Measurements from ENCODE around the gene LRRC2. TPM values are rescaled to one million over a fixed set of nuclear protein-coding genes. Genes with fewer than 3 reads are reported as not detected.

LRRC2 gene
- total and polyA plus RNA-seq, 2 of the 13 experiments (the other 11 are each of a cell fraction or from before 2014, with no cell fraction given), result 0.27 to 0.58 TPM

- no peak overlapping the region for H3K4me3 ChIP-seq (replicated peaks in 1 of 3; ENCODE audit: insufficient read depth in 1 of 3, low read depth in 2 of 3, low read length in 3 of 3)
- POLR2A ChIA-PET, result no interaction called here
- BruUV-seq (replicated peaks), result no TSS peak
These were observed 21.2 kb downstream of the LRRC2 start for GRCh38 chr3:46544771-46545503.

GRCh38 chr3:46542801-46543201 lies 23.3 kb downstream of the LRRC2 start:
- H3K4me2 ChIP-seq (ENCODE audit: low read depth, low read length), result no peak overlapping the region
- POLR2A ChIA-PET, result interaction anchor here (1.2 kb wide), 1 partner anchor 15 kb away, joined by 5 read pairs; no protein-coding TSS in a partner anchor
- H3K9ac ChIP-seq (ENCODE audit: insufficient read depth, low read depth, low read length), result no peak overlapping the region

More at GRCh38 chr3:46544771-46545503, 21.2 kb downstream of the LRRC2 start:
- no peak overlapping the region for H3K9ac ChIP-seq (ENCODE audit: insufficient read depth, low read depth, low read length)
- 63% methylated on average over 6 of the region's 17 CpGs for WGBS (ENCODE audit: low lambda C conversion rate)
- H3K79me2 ChIP-seq (ENCODE audit: insufficient read depth, low read length), result no peaks in the 10 kb centered on the region
- H3K4me1 ChIP-seq (ENCODE audit: insufficient read depth, low read length), result no peaks in the 10 kb centered on the region
- no peaks in the 10 kb centered on the region for H3K27me3 ChIP-seq (ENCODE audit: control insufficient read depth in 1 of 2, insufficient read depth in 2 of 2, low read length in 2 of 2)
- ATAC-seq (no peak), FAIRE-seq (no peak), DNase-seq (ENCODE audit: low spot score) (no peak)
- no peak overlapping the region for H3K27ac ChIP-seq (ENCODE audit: extremely low read length, insufficient read depth, low read length)
- CTCF ChIA-PET (ENCODE audit: low intra/inter-chr PET ratio, low total read pairs), result no interaction called here
- H3K36me3 ChIP-seq (replicated peaks in 1 of 2; ENCODE audit: control insufficient read depth in 1 of 2, insufficient read depth in 2 of 2, low read length in 2 of 2), result no peaks in the 10 kb centered on the region
- H2AFZ ChIP-seq (ENCODE audit: low read length), result no peak overlapping the region
- no peak overlapping the region for H3K4me2 ChIP-seq (ENCODE audit: low read depth, low read length)
- no peak for TF ChIP-seq ZSCAN29 (CRISPR knock-in tag; conservative IDR thresholded peaks at IDR 0.05)
- in situ Hi-C loops (cut with HindIII; ENCODE audit: extremely low pct_ligation_motif_present, low pct_unique_long_range_greater_than_20kb) (no loop called here), intact Hi-C loops (cut with micrococcal nuclease; ENCODE audit: unreplicated experiment) (no loop called here)
- no peaks in the 10 kb centered on the region for H4K20me1 ChIP-seq (ENCODE audit: insufficient read depth, low read length)
- no peaks in the 10 kb centered on the region for H3K9me3 ChIP-seq (ENCODE audit: low read length)

More at GRCh38 chr3:46542801-46543201, 23.3 kb downstream of the LRRC2 start:
- WGBS (ENCODE audit: low lambda C conversion rate), result 77% methylated on average over 5 of the region's 5 CpGs
- no peak for TF ChIP-seq ZNF674 (CRISPR knock-in tag; IDR thresholded peaks at IDR 0.05; ENCODE audit: low read depth)
- no peak for TF ChIP-seq ZGPAT (CRISPR knock-in tag; IDR thresholded peaks at IDR 0.05)
- no peak for TF ChIP-seq KDM6A (CRISPR knock-in tag; IDR thresholded peaks at IDR 0.05; ENCODE audit: low read depth)
- no peak for TF ChIP-seq ZFP36 (IDR thresholded peaks at IDR 0.05; ENCODE audit: borderline replicate concordance, low read depth, low read length, partially characterized antibody)
- TF ChIP-seq PBX3 (CRISPR knock-in tag; IDR thresholded peaks at IDR 0.05; ENCODE audit: borderline replicate concordance), result no peak
- no peak for TF ChIP-seq ZNF260 (CRISPR knock-in tag; IDR thresholded peaks at IDR 0.05; ENCODE audit: borderline replicate concordance, low read depth)
- no peak for TF ChIP-seq SOX5 (CRISPR knock-in tag; IDR thresholded peaks at IDR 0.05; ENCODE audit: borderline replicate concordance)
- TF ChIP-seq LRRFIP1 (CRISPR knock-in tag; conservative IDR thresholded peaks at IDR 0.05), result no peak
- TF ChIP-seq ZNF776 (CRISPR knock-in tag; IDR thresholded peaks at IDR 0.05), result no peak
- no peak for TF ChIP-seq DNMT3B (CRISPR knock-in tag; conservative IDR thresholded peaks at IDR 0.05)
- TF ChIP-seq ZBTB20 (CRISPR knock-in tag; IDR thresholded peaks at IDR 0.05; ENCODE audit: borderline replicate concordance, low read depth), result no peak
- no peak for TF ChIP-seq SIN3B (IDR thresholded peaks at IDR 0.05; ENCODE audit: low read length)
- Histone ChIP-seq H3K27ac (ENCODE audit: extremely low read length, insufficient read depth, low read length) (no peak overlapping the region), H3K9me3 (ENCODE audit: low read length) (no peaks in the 10 kb centered on the region), H3K27me3 (ENCODE audit: control insufficient read depth in 1 of 2, insufficient read depth in 2 of 2, low read length in 2 of 2) (no peaks in the 10 kb centered on the region), H3K36me3 (replicated peaks in 1 of 2; ENCODE audit: control insufficient read depth in 1 of 2, insufficient read depth in 2 of 2, low read length in 2 of 2) (no peaks in the 10 kb centered on the region), H3K4me3 (replicated peaks in 1 of 3; ENCODE audit: insufficient read depth in 1 of 3, low read depth in 2 of 3, low read length in 3 of 3) (no peak overlapping the region), H3K79me2 (ENCODE audit: insufficient read depth, low read length) (no peaks in the 10 kb centered on the region), H4K20me1 (ENCODE audit: insufficient read depth, low read length) (no peaks in the 10 kb centered on the region), H2AFZ (ENCODE audit: low read length) (no peak overlapping the region), H3K4me1 (ENCODE audit: insufficient read depth, low read length) (no peaks in the 10 kb centered on the region)
- no peak for DNase-seq (ENCODE audit: low spot score)
- no peak; the same call in 2 of the 3 replicates for ATAC-seq
- intact Hi-C loops (cut with micrococcal nuclease; ENCODE audit: unreplicated experiment) (no loop called here), in situ Hi-C loops (cut with HindIII; ENCODE audit: extremely low pct_ligation_motif_present, low pct_unique_long_range_greater_than_20kb) (no loop called here)
- FAIRE-seq, result no peak
- no TSS peak for BruUV-seq (replicated peaks)
- CTCF ChIA-PET (ENCODE audit: low intra/inter-chr PET ratio, low total read pairs), result no interaction called here

All from HepG2 (cell line).